WTC11 (cell line): Measurements from ENCODE around the gene SEPTIN8. TPM values are rescaled to one million over a fixed set of nuclear protein-coding genes. Genes with fewer than 3 reads are reported as not detected.

Experiments used
- ATAC-seq: fragments of 200-7000 bp; cut with Tn5 transposase; 2 replicates; pipeline ENCODE4 v1.10.0; 2021; ENCODE audit warnings: mild to moderate bottlenecking, moderate library complexity
- CTCF ChIA-PET: fragments of 300-600 bp; sonication (Branson Sonifier 250); formaldehyde crosslinking; loops from one replicate; lab custom pipeline; 2021; ENCODE audit warnings: antibody characterized with exemption; lab: Charles Lee
- POLR2A ChIA-PET: fragments of 350-600 bp; sonication (Branson Sonifier 250); formaldehyde crosslinking; loops from one replicate; lab custom pipeline; 2021; ENCODE audit warnings: antibody characterized with exemption; lab: Charles Lee
- DNase-seq: peaks from one replicate; pipeline ENCODE4 v3.0.0; 2021; ENCODE audit warnings: low spot score
- H3K27ac Mint-ChIP-seq: 2 replicates; pipeline ENCODE4 v1.8.0; 2021; ENCODE audit warnings: mixed read lengths
- H3K27me3 Mint-ChIP-seq: 2 replicates; pipeline ENCODE4 v1.8.0; 2021; ENCODE audit warnings: low read depth, mild to moderate bottlenecking, moderate library complexity, mixed read lengths
- H3K36me3 Mint-ChIP-seq: 2 replicates; pipeline ENCODE4 v1.8.0; 2021; ENCODE audit warnings: mixed read lengths
- H3K4me1 Mint-ChIP-seq: 2 replicates; pipeline ENCODE4 v1.8.0; 2022; ENCODE audit warnings: mixed read lengths
- H3K4me3 Mint-ChIP-seq: 2 replicates; pipeline ENCODE4 v1.8.0; 2021; ENCODE audit warnings: mild to moderate bottlenecking, moderate library complexity, mixed read lengths
- H3K9me3 Mint-ChIP-seq: 2 replicates; pipeline ENCODE4 v1.8.0; 2021; ENCODE audit warnings: mixed read lengths
- ATF6 ChIP-seq: sonication (generic); formaldehyde crosslinking; IDR thresholded peaks from 2 replicates; pipeline ENCODE4 v1.8.1; 2023; ENCODE audit warnings: mild to moderate bottlenecking, missing genetic modification reagents
- CDX4 ChIP-seq: fragments of 250-450 bp; sonication (Bioruptor Pico); IDR thresholded peaks from 2 replicates; pipeline ENCODE4 v1.9.0; 2021; ENCODE audit warnings: moderate library complexity, mild to moderate bottlenecking, inconsistent platforms, borderline replicate concordance
- CREM ChIP-seq: sonication (generic); formaldehyde crosslinking; IDR thresholded peaks from 2 replicates; pipeline ENCODE4 v1.8.1; 2022; ENCODE audit warnings: mild to moderate bottlenecking, missing genetic modification reagents, moderate library complexity
- GTF2I ChIP-seq: fragments of 250-450 bp; sonication (Bioruptor Pico); conservative IDR thresholded peaks from 2 replicates; pipeline ENCODE4 v1.4.0; 2021; ENCODE audit warnings: mild to moderate bottlenecking
- NFYB ChIP-seq: sonication (generic); formaldehyde crosslinking; conservative IDR thresholded peaks from 2 replicates; pipeline ENCODE4 v1.8.0; 2022; ENCODE audit warnings: low read depth, missing genetic modification reagents
- RORB ChIP-seq: fragments of 250-450 bp; sonication (Bioruptor Pico); IDR thresholded peaks from 2 replicates; pipeline ENCODE4 v1.9.0; 2021; ENCODE audit warnings: mild to moderate bottlenecking
- SP1 ChIP-seq: sonication (generic); formaldehyde crosslinking; conservative IDR thresholded peaks from 2 replicates; pipeline ENCODE4 v1.8.1; 2022; ENCODE audit warnings: missing genetic modification reagents
- TP53 ChIP-seq: sonication (generic); formaldehyde crosslinking; IDR thresholded peaks from 2 replicates; pipeline ENCODE4 v1.8.1; 2023; ENCODE audit warnings: mild to moderate bottlenecking, missing genetic modification reagents
- USF1 ChIP-seq: sonication (generic); formaldehyde crosslinking; IDR thresholded peaks from 2 replicates; pipeline ENCODE4 v1.8.0; 2022; ENCODE audit warnings: mild to moderate bottlenecking, missing genetic modification reagents
- USF2 ChIP-seq: sonication (generic); formaldehyde crosslinking; IDR thresholded peaks from 2 replicates; pipeline ENCODE4 v1.8.1; 2023; ENCODE audit warnings: mild to moderate bottlenecking, missing genetic modification reagents, moderate library complexity
- ZMAT4 ChIP-seq: fragments of 250-450 bp; sonication (Bioruptor Pico); IDR thresholded peaks from 2 replicates; pipeline ENCODE4 v1.9.0; 2021; ENCODE audit warnings: mild to moderate bottlenecking
- ZNF121 ChIP-seq: sonication (generic); formaldehyde crosslinking; IDR thresholded peaks from 2 replicates; pipeline ENCODE4 v1.8.0; 2023; ENCODE audit warnings: missing genetic modification reagents
- ZNF138 ChIP-seq: sonication (generic); formaldehyde crosslinking; conservative IDR thresholded peaks from 2 replicates; pipeline ENCODE4 v1.8.1; 2022; ENCODE audit warnings: mild to moderate bottlenecking, moderate library complexity, missing genetic modification reagents
- ZNF219 ChIP-seq: sonication (generic); formaldehyde crosslinking; IDR thresholded peaks from 2 replicates; pipeline ENCODE4 v1.8.0; 2023; ENCODE audit warnings: missing genetic modification reagents, mild to moderate bottlenecking, borderline replicate concordance
- ZNF416 ChIP-seq: fragments of 250-450 bp; sonication (Bioruptor Pico); IDR thresholded peaks from 2 replicates; pipeline ENCODE4 v1.9.0; 2021; ENCODE audit warnings: mild to moderate bottlenecking, inconsistent platforms
- ZNF671 ChIP-seq: fragments of 250-450 bp; sonication (Bioruptor Pico); IDR thresholded peaks from 2 replicates; pipeline ENCODE4 v1.8.0; 2021; ENCODE audit warnings: mild to moderate bottlenecking
- total RNA-seq: library from RNA; stranded (reverse); gene quantifications from 3 replicates; pipeline ENCODE4 v1.2.3, GENCODE V29; 2021
- TF ChIP-seq, protein P1 (sequence below): fragments of 250-450 bp; sonication (Bioruptor Pico); IDR thresholded peaks from 2 replicates; pipeline ENCODE4 v1.8.0; 2021; ENCODE audit warnings: mild to moderate bottlenecking
- TF ChIP-seq, protein P2 (sequence below): fragments of 250-450 bp; sonication (Bioruptor Pico); IDR thresholded peaks from 2 replicates; pipeline ENCODE4 v2.1.2; 2022; ENCODE audit warnings: mild to moderate bottlenecking, moderate library complexity
- TF ChIP-seq, protein P3 (sequence below): sonication (generic); formaldehyde crosslinking; IDR thresholded peaks from 2 replicates; pipeline ENCODE4 v1.8.1; 2023; ENCODE audit warnings: mild to moderate bottlenecking, missing genetic modification reagents, borderline replicate concordance

The SEPTIN8 gene
- total RNA-seq, 1 experiment from 2014 or later, result 35.8 TPM

DNA sequence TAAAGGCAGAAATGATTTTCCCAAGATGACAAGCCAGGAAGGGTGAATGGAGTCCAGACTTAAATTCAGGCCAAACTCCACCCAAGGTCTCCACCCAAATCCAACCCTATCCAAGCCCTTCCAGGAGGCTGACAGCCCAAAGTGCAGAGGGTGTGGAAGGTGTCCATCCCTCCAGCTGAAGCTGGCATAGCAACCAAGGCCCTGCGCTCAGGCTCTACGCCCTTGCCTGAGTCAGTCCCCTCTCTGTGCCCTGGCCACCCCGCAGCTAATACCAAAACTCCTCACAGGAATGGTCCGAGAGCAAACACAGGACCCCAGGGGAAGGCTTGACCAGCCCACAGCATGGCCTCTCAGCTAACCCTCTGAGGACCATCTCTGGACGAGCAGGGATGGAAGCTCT is 2.1 kb downstream of the SEPTIN8 start:
- DNase-seq, result no peak
- Mint-ChIP-seq H3K4me3 (no peak overlapping the region), H3K36me3 (no peaks in the 10 kb centered on the region), H3K27me3 (peaks cover 39% of the 10 kb centered on the region), H3K27ac (no peak overlapping the region; the same call in 1 of the 2 replicates), H3K9me3 (no peaks in the 10 kb centered on the region), H3K4me1 (peaks cover 39% of the 10 kb centered on the region)
- no peak for ATAC-seq
- ChIA-PET POLR2A (interaction anchor here (0.6 kb wide), 1 partner anchor 38 kb away, joined by 4 read pairs; the partner anchor contains the start of gene SOWAHA), CTCF (interaction anchor here (2.4 to 4.5 kb wide), 2 partner anchors 32 to 45 kb away, joined by 11 to 25 read pairs; no protein-coding TSS in a partner anchor)
- TF ChIP-seq, protein P1, sequence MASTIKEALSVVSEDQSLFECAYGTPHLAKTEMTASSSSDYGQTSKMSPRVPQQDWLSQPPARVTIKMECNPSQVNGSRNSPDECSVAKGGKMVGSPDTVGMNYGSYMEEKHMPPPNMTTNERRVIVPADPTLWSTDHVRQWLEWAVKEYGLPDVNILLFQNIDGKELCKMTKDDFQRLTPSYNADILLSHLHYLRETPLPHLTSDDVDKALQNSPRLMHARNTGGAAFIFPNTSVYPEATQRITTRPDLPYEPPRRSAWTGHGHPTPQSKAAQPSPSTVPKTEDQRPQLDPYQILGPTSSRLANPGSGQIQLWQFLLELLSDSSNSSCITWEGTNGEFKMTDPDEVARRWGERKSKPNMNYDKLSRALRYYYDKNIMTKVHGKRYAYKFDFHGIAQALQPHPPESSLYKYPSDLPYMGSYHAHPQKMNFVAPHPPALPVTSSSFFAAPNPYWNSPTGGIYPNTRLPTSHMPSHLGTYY (CRISPR knock-in tag), result no peak
- no peak for TF ChIP-seq NFYB
- no peak for TF ChIP-seq ZNF219
- TF ChIP-seq CDX4 (CRISPR knock-in tag), result no peak
- no peak for TF ChIP-seq ZMAT4
- TF ChIP-seq, protein P2, sequence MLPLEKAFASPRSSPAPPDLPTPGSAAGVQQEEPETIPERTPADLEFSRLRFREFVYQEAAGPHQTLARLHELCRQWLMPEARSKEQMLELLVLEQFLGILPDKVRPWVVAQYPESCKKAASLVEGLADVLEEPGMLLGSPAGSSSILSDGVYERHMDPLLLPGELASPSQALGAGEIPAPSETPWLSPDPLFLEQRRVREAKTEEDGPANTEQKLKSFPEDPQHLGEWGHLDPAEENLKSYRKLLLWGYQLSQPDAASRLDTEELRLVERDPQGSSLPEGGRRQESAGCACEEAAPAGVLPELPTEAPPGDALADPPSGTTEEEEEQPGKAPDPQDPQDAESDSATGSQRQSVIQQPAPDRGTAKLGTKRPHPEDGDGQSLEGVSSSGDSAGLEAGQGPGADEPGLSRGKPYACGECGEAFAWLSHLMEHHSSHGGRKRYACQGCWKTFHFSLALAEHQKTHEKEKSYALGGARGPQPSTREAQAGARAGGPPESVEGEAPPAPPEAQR (CRISPR knock-in tag), result no peak
- no peak for TF ChIP-seq RORB
- no peak for TF ChIP-seq ZNF671 (CRISPR knock-in tag)

GRCh38 chr5:132774406-132774805 is 2.6 kb downstream of the SEPTIN8 start:
- ChIA-PET POLR2A (interaction anchor here (0.6 kb wide), 1 partner anchor 39 kb away, joined by 4 read pairs; the partner anchor contains the start of gene SOWAHA), CTCF (interaction anchor here (2.3 to 4.5 kb wide), 2 partner anchors 33 to 45 kb away, joined by 7 to 25 read pairs; no protein-coding TSS in a partner anchor)
- Mint-ChIP-seq H3K27me3 (peaks cover 34% of the 10 kb centered on the region), H3K4me3 (no peak overlapping the region), H3K36me3 (no peaks in the 10 kb centered on the region), H3K9me3 (no peaks in the 10 kb centered on the region), H3K4me1 (peaks cover 39% of the 10 kb centered on the region), H3K27ac (no peak overlapping the region)
- no peak for DNase-seq
- no peak for TF ChIP-seq ZNF416 (CRISPR knock-in tag)
- TF ChIP-seq CREM (CRISPR knock-in tag), result no peak
- TF ChIP-seq USF1 (CRISPR knock-in tag), result no peak
- no peak for TF ChIP-seq ZNF121
- ATAC-seq, result no peak

- ChIA-PET CTCF (interaction anchor here (1.0 to 2.3 kb wide), 4 partner anchors 19 to 49 kb away, joined by 3 to 8 read pairs (median 6); no protein-coding TSS in a partner anchor), POLR2A (no interaction called here)
- ATAC-seq, result no peak
- Mint-ChIP-seq H3K27me3 (peaks cover 28% of the 10 kb centered on the region), H3K4me1 (peaks cover 36% of the 10 kb centered on the region), H3K36me3 (no peaks in the 10 kb centered on the region), H3K27ac (no peak overlapping the region), H3K9me3 (no peaks in the 10 kb centered on the region), H3K4me3 (no peak overlapping the region)
- DNase-seq, result no peak
- TF ChIP-seq USF2 (CRISPR knock-in tag), result no peak
- TF ChIP-seq SP1, result no peak
- TF ChIP-seq ATF6 (CRISPR knock-in tag), result no peak
- TF ChIP-seq, protein P3, sequence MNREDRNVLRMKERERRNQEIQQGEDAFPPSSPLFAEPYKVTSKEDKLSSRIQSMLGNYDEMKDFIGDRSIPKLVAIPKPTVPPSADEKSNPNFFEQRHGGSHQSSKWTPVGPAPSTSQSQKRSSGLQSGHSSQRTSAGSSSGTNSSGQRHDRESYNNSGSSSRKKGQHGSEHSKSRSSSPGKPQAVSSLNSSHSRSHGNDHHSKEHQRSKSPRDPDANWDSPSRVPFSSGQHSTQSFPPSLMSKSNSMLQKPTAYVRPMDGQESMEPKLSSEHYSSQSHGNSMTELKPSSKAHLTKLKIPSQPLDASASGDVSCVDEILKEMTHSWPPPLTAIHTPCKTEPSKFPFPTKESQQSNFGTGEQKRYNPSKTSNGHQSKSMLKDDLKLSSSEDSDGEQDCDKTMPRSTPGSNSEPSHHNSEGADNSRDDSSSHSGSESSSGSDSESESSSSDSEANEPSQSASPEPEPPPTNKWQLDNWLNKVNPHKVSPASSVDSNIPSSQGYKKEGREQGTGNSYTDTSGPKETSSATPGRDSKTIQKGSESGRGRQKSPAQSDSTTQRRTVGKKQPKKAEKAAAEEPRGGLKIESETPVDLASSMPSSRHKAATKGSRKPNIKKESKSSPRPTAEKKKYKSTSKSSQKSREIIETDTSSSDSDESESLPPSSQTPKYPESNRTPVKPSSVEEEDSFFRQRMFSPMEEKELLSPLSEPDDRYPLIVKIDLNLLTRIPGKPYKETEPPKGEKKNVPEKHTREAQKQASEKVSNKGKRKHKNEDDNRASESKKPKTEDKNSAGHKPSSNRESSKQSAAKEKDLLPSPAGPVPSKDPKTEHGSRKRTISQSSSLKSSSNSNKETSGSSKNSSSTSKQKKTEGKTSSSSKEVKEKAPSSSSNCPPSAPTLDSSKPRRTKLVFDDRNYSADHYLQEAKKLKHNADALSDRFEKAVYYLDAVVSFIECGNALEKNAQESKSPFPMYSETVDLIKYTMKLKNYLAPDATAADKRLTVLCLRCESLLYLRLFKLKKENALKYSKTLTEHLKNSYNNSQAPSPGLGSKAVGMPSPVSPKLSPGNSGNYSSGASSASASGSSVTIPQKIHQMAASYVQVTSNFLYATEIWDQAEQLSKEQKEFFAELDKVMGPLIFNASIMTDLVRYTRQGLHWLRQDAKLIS, result no peak
- no peak for TF ChIP-seq GTF2I
- TF ChIP-seq TP53, result no peak
- TF ChIP-seq ZNF138, result no peak
- no peak for TF ChIP-seq USF1 (CRISPR knock-in tag)
- no peak for TF ChIP-seq ZNF219
Measured at GRCh38 chr5:132773601-132774355, 3.3 kb downstream of the SEPTIN8 start.
